Mammary epithelial cell (primary cell): ENCODE data around the gene A1BG.

Source experiments
- CTCF ChIP-seq, 2 donors: IDR thresholded peaks in 1 of 2; conservative IDR thresholded peaks in 1 of 2; 2 replicates each; pipeline ENCODE4 v1.5.1; 2011 to 2012; ENCODE audit warnings: inconsistent platforms in 2 of 2, low read length in 2 of 2, mild to moderate bottlenecking in 2 of 2, control low read depth in 1 of 2, low read depth in 1 of 2; ENCODE audit not compliant: insufficient read depth in 1 of 2; ENCODE audit errors: extremely low read depth in 1 of 2
- EZH2 ChIP-seq: IDR thresholded peaks from 2 replicates; pipeline ENCODE4 v1.6.1; 2012; ENCODE audit warnings: low read length, inconsistent platforms, borderline replicate concordance

- no peak for TF ChIP-seq CTCF (conservative IDR thresholded peaks at IDR 0.05 in 1 of 2, IDR thresholded peaks at IDR 0.05 in 1 of 2; ENCODE audit: extremely low read depth in 1 of 2, insufficient read depth in 1 of 2, low read depth in 1 of 2, low read length in 2 of 2)
- no peak for TF ChIP-seq EZH2
These were observed 27.8 kb downstream of the A1BG start for GRCh38 chr19:58325311-58326022.
